Testis (tissue), 3 donors: Measurements from ENCODE around the gene FOXO6. TPM values are rescaled to one million over a fixed set of nuclear protein-coding genes. Genes with fewer than 3 reads are reported as not detected.

Experiments used
- DNase-seq: peaks from one replicate; pipeline ENCODE4 v3.0.0-alpha.2; 2019
- H3K27ac ChIP-seq, 2 donors: fragments of 200-600 bp; sonication (generic); one replicate each; pipeline ENCODE4 v1.5.1; 2019
- H3K27me3 ChIP-seq: fragments of 200-600 bp; sonication (generic); one replicate; pipeline ENCODE4 v1.5.1; 2019
- H3K36me3 ChIP-seq: fragments of 200-600 bp; sonication (generic); one replicate; pipeline ENCODE4 v1.5.1; 2017; ENCODE audit warnings: low read depth; ENCODE audit errors: missing control alignments
- H3K4me1 ChIP-seq: fragments of 200-600 bp; sonication (generic); one replicate; pipeline ENCODE4 v1.5.1; 2019
- H3K4me3 ChIP-seq, 2 donors: fragments of 200-600 bp; sonication (generic); one replicate each; pipeline ENCODE4 v1.5.1; 2017 to 2019
- H3K9me3 ChIP-seq: fragments of 200-600 bp; sonication (generic); one replicate; pipeline ENCODE4 v1.5.1; 2017
- POLR2A ChIP-seq: fragments of 450-650 bp; IDR thresholded peaks from one replicate; pipeline ENCODE4 v1.6.1; 2017; ENCODE audit warnings: antibody characterized with exemption, mild to moderate bottlenecking, moderate library complexity
- WGBS, 2 donors: methylation state at CpG; one replicate each; pipeline ENCODE4 v1.1.5; 2018; 5-methylcytosine and 5-hydroxymethylcytosine counted together
- intact Hi-C: fragments of 100-400 bp; cut with DNase I; formaldehyde crosslinking; loops from one replicate; pipeline ENCODE4 v1.15.1; 2023; ENCODE audit warnings: low total_unique reads
- polyA plus RNA-seq: library from polyadenylated mRNA; stranded (reverse); fragments of 350-450 nt; fragmentation: Illumina TruSeq; extraction: RNeasy Lipid Tissue Mini Kit (QIAGEN cat#74804); gene quantifications from one replicate; pipeline ENCODE4 v1.2.3, GENCODE V29; 2014; ENCODE audit warnings: low read depth, low replicate concordance; ENCODE audit not compliant: insufficient read depth
- total RNA-seq, 2 donors: library from RNA; depleted of rRNA; stranded (reverse); fragments of >200 nt; gene quantifications; one replicate each; pipeline ENCODE4 v1.2.3, GENCODE V29; 2016
- TF ChIP-seq, protein P1 (sequence below), 3 experiments: fragments of 450-650 bp in 2 of 3; fragments of 200-600 bp in 1 of 3; sonication (generic) in 1 of 3; IDR thresholded peaks; one replicate each; pipeline ENCODE4 v1.5.1; 2016 to 2019; ENCODE audit warnings: antibody characterized with exemption in 3 of 3, mild to moderate bottlenecking in 2 of 3, moderate library complexity in 1 of 3

Gene FOXO6
- total and polyA plus RNA-seq, 3 donors from 2014 or later = 2.4 to 4.5 (median 3.8) TPM

DNA sequence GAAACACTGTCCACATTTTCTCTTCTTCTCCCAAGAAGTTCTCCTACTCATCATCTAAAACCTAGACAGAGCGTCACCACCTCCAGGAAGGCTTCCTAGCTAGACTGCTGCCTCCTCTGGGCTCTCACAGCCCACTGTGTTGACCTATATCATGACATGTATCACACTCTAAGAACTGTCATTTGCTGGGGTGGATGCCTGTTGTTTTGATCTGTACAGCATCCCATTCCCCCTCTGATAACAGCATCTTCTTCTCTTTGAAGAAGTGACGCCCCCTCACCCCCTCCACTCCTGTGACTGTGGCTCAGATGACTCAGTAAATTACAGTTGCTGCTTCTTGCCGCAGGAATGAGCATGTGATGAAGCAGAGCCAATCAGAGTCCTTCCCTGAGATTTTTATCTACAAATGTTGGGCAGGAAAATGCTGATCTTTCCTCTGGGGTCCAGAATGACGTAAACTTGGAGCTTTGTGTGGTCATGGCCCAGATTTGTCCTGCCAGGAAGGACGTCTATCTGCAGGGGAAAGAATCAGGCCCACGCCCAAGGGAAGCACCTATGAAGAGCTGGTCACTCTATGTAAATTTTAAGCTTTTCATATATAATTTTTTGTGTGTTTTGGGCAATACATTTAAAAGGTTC lies 28.0 kb upstream of the FOXO6 start:
- no peak overlapping the region for H3K4me3 ChIP-seq
- H3K27me3 ChIP-seq = no peaks in the 10 kb centered on the region
- DNase-seq = no peak
- TF ChIP-seq POLR2A = no peak
- TF ChIP-seq, protein P1, sequence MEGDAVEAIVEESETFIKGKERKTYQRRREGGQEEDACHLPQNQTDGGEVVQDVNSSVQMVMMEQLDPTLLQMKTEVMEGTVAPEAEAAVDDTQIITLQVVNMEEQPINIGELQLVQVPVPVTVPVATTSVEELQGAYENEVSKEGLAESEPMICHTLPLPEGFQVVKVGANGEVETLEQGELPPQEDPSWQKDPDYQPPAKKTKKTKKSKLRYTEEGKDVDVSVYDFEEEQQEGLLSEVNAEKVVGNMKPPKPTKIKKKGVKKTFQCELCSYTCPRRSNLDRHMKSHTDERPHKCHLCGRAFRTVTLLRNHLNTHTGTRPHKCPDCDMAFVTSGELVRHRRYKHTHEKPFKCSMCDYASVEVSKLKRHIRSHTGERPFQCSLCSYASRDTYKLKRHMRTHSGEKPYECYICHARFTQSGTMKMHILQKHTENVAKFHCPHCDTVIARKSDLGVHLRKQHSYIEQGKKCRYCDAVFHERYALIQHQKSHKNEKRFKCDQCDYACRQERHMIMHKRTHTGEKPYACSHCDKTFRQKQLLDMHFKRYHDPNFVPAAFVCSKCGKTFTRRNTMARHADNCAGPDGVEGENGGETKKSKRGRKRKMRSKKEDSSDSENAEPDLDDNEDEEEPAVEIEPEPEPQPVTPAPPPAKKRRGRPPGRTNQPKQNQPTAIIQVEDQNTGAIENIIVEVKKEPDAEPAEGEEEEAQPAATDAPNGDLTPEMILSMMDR (IDR thresholded peaks at IDR 0.05) = no peak
- no peaks in the 10 kb centered on the region for H3K36me3 ChIP-seq
- WGBS, 2 donors = 71% methylated on average over 6 of the region's 6 CpGs
- no peak overlapping the region for H3K27ac ChIP-seq
- H3K9me3 ChIP-seq = no peaks in the 10 kb centered on the region
- intact Hi-C loops = no loop called here
- no peaks in the 10 kb centered on the region for H3K4me1 ChIP-seq

DNA sequence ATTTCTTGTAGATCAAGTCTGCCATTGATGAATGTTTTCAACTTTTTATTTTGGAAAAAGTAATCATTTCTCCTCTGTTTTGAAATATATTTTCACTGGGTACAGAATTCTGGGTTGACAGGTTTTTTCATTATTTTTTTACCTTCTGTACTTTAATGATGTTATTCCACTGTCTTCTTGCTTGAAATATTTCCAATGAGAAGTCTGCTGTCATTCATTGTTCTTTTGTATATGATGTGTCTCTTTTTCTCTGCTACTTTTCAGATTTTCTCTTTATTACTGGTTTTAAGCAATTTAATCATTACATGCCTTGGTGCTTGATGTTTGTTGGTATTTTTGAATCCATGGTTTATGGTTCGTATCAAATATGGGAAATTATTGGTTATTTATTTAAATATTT lies 22.4 kb upstream of the FOXO6 start:
- no peak for DNase-seq
- TF ChIP-seq POLR2A = no peak
- TF ChIP-seq, protein P1 (IDR thresholded peaks at IDR 0.05) = no peak
- Histone ChIP-seq H3K9me3 (no peaks in the 10 kb centered on the region), H3K27me3 (no peaks in the 10 kb centered on the region), H3K36me3 (no peaks in the 10 kb centered on the region), H3K4me1 (no peaks in the 10 kb centered on the region), H3K4me3 (no peak overlapping the region), H3K27ac (no peak overlapping the region)
- intact Hi-C loops = no loop called here
- 91 to 96% methylated on average over 1 of the region's 1 CpG for WGBS, 2 donors

DNA sequence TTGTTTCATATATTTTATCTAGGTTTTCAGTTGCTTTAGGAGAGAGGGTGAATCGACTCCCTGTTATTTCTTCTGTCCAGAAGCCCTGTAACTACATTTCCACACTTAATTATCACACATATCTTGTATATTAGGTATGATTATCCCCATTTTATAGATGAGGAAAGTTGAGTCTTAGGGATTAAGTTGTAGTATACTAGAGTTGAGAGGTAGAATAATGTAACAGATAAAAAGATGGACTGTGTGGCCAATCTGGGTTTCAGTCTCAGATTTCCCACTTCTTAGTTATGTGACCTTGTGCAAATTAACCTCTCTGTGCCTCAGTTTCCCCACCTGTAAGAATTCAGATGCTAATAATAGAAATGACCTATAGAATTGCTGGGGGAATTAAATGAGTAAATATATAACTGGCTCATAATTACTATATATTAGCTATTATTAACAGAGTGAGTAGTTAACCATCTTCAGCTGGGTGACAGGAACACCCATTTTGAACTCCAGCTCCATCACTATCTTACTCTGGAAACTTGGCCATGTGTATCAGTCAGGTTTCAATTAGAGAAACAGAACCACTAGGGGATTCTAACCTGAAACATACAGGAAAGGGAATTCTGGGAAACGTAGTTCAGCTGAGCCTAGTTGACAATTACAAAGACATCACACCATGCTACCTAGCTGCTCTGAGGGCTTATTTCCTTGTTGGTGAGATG lies 20.4 kb upstream of the FOXO6 start:
- H3K27me3 ChIP-seq = no peaks in the 10 kb centered on the region
- no peak for TF ChIP-seq POLR2A
- TF ChIP-seq, protein P1 (IDR thresholded peaks at IDR 0.05) = no peak
- H3K4me1 ChIP-seq = no peaks in the 10 kb centered on the region
- 87 to 88% methylated on average over 2 of the region's 2 CpGs for WGBS, 2 donors
- intact Hi-C loops = no loop called here
- DNase-seq = no peak
- H3K36me3 ChIP-seq = no peaks in the 10 kb centered on the region
- H3K9me3 ChIP-seq = no peaks in the 10 kb centered on the region
- no peak overlapping the region for H3K27ac ChIP-seq
- no peak overlapping the region for H3K4me3 ChIP-seq

DNA sequence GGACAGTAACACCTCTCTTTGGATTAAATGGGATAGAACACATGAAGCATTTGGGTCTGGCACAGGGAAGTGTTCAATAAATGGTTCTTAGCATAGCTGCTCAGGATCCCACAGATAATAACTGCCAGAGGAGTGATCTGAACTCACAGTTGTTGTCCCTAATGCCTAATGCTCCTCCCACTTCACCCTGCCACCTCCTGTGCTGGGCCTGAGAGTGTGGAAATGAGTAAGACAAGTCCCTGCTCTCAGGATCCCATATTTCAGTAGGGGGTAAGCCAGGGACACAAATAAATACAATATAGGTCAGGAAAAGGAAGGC lies 19.9 kb upstream of the FOXO6 start:
- Histone ChIP-seq H3K4me3 (no peak overlapping the region), H3K27ac (no peak overlapping the region), H3K36me3 (no peaks in the 10 kb centered on the region), H3K27me3 (no peaks in the 10 kb centered on the region), H3K4me1 (no peaks in the 10 kb centered on the region), H3K9me3 (no peaks in the 10 kb centered on the region)
- intact Hi-C loops = no loop called here
- TF ChIP-seq, protein P1 (IDR thresholded peaks at IDR 0.05) = no peak
- TF ChIP-seq POLR2A = no peak
- DNase-seq = no peak
